NAMALWA (cell line): ENCODE data around the gene ARHGEF6.
A peak's percentile ranks its signal among the peaks of the same experiment; 100 is the strongest.

Source experiments
- DNase-seq: peaks from one replicate; pipeline ENCODE4 v3.0.0-alpha.2; 2015; ENCODE audit warnings: low spot score

The ARHGEF6 gene

DNA sequence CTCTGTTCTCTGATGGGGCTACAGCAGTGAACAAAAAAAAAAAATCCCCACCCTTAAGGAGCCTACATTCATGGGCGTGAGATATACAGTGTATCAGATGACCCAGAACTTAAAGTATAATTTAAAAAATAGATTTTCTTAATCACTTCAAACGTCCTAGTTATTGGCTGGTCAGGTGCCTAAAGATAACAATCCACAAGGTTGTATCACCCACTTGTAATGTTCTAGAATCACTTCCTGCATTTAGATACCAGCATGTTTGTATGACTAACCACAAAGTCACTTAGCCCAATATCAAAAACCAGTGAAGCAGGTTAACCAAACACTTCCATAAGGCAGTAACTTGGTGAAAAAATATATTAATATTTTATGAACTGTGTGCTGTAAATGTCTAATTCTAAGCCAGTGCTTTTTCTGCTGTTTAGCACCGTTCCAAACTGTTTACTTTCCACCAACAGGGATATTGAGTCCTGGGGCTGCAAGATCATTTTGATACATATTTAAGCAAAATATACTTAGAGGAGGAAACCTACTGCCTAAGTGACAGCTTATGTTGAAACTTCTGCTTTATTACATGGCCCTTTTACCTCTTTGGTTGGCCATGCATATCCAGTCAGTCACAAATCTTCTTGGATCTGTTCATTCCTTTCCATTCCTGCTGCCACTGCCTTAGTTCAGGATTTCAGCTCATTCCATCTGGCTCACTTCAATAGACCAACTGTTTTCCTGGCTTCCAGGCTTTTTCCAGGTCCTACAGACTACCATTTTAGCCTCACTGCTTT lies 89.5 kb downstream of the ARHGEF6 start:
- DNase-seq: no peak

DNA sequence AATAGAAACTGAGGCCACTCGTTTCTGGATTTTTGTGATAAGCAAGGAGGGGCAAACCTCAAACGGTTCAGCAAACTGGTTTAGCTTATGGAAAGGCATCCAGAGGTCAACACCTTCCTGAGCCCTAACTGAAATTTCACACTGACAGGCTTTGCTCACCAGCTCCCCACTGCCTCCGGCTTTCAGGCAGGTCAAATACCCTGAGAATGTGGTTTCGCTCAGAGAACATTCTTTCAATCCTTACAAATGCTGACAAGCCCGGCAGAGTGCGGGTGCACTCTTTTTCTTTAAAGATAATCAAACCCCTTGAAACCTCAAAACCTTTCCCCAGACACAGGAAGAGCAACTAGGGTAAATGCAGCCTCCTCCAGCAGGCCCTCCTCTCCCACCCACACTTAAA lies 91.3 kb downstream of the ARHGEF6 start:
- no peak for DNase-seq

DNA sequence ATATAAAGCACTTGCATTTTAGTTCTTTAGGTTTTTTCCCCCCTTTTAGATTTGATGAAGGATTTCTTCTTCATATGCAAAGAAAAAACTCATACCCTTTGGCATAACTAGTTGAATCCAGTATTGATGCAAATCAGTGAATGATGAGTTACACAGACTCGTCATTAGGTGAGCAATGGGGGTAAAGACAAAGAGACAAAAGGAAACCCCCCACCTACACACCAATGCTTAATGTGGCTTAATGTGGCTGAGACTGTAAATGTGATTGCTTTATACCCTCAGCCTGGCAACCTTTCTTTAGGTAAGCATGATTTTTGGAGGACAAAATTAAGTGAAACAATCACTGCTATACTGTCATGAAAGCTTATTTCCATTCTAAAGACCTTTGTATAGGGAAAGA lies 93.3 kb downstream of the ARHGEF6 start:
- DNase-seq: no peak

DNA sequence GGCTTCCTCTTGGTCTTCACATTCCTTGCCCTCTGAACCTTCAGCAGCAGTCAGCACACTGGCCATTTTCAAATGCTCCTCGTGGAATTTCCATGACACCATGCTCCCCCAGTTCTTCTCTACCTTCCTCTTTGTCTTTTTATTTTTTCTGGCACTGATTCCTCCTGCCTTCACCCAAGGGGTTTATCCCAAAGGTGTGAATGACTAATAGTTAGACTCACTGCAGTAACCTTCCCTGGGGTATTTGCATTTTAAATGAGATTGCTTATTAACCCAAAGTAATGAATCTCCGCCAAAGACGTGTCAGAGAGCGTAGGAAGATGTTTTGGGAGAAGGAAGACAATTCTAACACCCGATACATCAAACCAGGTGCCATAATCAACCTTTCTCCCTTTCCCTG lies 96.6 kb downstream of the ARHGEF6 start:
- DNase-seq: no peak

DNA sequence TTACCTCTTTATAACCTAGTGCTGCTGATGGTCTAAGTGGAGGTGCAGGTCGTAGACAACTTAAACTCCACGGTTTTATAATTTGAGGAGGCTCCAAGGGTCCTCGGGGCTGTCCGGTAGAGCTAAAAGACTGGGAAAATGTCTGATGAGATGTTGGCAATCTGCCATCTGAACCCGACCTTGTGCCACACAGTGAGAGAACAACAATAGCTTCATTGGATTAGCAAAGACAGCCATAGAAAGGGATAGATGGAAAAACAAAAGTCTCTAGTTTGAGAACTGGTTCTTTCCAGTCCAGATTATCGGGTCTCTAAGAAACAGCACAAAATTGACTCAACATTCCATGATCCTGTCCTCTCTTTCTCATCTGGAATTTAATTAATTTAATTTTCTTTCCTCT lies 101.2 kb downstream of the ARHGEF6 start:
- no peak for DNase-seq

DNA sequence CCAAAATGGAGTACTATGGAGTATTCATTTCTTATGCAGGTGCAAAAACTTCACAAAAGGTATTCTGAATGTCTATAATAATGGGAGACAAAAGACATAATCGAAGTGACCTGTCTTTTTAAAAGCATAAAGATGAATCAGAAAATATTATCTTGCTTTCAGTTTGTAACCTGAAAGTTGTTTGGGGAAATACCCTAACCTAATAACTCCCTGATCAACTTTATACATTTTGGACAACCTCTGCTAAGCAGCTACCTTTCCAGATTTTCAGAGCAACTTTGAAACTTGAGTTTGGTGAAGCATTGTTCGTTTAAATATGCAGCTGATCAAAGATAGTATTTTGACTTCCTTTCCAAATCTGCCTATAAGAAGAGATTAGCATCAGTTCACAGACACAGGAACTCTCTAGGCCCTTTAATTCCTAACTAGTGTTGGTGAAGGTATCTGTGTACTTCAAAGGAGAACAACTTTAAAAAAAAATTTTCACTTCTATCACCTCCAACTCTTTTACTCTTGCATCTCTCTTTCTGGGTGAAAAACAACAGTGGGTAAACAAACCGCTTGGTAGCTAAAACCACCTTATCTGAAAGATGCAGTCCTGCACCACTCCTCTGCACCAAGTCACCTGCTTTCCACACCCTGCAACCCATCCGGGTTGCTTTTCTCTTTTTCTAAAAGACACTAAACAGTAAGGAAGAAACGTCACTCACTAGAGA lies 106.3 kb downstream of the ARHGEF6 start:
- DNase-seq: no peak

DNA sequence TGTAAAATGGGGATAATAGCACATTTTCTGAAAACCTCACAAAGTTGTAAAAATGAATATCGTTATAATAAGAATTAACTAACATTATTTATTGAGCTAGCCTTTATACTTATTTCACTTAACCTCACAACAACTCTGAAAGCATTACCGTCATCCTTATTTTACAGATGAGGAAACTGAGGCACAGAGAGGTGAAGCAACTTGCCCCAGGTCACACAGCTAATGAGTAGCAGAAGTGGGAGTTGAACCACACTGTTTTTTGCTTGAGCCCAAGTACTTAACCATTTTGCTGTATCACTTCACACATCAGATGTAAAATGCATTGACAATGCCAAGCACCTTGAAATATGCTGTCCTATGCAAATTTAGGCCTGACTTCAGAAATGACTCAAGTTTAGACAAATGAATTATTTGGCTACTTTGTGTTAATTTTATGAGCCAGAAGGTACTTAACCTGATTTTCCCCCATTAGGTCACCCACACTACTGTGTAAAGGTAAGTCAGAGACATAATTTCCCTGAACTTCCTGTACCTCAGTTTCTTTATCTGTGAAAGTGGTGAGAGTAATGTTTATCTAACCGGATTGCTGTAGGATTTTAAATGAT lies 109.6 kb downstream of the ARHGEF6 start:
- no peak for DNase-seq

DNA sequence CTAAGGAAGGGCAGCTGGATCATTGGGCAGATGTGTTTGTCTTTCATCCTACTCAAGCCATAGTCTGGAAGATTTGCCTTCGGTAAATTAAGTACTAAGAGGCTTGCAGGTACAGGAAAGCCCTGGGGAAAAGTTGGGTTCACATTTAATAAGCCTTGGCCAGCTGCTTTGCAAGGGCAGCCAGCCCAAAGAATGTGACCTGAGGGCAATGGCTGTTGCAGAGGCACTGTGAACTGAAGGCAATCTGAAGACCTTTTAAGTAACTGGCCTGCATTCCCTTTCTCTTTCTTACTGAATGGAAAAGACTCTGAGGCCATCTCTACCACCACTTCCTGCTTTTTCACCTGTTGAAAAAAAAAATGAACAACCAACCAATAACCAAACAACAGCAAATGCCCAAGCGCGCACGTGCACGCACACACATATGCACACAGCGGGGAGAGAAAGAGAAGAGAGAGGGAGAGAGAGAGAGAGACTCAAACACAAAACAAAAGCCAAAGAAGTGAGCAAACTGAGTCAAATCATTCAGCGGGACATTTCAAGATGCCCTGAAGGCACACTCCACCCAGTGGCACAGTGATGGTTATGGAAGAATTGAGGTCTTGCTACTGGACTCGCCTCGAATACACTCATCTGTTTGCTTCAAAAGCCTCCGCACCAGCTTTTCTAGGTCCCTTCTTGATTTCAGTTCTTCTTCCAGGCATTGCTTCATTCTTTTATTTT lies 113.1 kb downstream of the ARHGEF6 start:
- DNase-seq: no peak

DNA sequence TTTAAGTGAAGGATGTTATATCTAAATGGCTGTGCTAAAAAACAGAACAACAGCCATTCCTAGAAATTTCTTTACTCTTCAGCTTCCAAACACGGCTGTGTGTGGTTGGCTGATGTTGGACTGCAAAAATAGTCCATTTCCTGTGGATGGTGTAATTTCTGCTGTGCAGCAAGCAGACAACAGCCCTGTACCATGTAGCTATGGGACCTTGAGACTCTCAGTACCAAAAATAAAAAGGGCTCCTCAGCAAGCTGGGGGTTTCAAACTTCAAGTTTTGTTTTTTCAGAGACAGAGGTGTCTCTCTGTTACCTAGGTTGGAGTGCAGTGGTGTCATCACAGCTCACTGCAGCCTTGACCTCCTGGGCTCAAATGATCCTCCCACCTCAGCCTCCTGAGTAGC lies 114.6 kb downstream of the ARHGEF6 start:
- no peak for DNase-seq

DNA sequence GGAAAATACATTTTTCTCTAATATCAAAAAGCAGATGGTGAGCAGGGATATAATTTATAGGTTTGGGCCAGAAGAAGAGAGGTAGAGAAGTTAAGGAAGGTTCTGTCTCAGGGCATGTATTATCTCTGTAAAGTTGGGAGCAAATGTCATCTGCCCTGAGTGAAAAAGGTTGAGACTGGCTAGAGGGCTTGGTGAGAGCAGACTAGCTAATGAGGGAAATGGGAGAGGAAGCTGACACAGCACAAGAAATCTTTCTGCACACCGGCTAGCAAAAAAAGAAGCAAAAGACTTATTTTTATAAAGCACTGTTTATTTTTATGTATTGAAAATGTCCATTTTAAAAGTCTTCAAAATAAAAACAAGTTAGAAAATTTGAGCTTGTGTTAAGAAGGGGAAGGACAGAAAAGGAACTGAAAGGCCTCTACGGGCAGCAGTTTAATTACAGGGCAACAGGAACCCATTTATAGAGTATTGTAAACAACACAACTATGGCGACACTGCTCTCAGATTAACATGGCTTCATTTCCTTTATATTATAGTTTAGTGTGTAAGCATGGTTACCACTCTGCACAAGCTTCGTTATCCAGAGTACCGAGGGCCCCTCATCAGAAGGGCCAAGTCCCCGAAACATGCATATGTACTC lies 115.4 kb downstream of the ARHGEF6 start:
- DNase-seq: peak; percentile 8

DNA sequence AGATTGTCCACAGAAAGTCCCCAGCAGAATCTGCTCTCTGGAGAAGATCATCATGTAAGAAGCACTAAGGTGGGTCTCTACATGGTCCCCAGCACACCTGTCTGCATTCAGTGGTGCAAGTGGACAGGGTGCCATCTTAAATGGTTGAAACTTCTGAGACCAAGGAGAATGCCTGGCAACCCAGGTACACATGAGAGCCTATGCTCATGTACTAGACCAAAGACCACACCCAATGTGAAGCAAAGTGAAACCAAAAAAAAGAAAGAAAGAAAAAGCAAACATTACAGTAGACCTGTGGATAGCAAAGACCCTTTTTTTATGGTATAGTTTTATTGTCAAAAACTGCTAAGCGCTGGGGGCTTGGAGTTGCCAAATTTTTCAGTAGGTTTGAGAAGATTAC lies 117.8 kb downstream of the ARHGEF6 start:
- no peak for DNase-seq

DNA sequence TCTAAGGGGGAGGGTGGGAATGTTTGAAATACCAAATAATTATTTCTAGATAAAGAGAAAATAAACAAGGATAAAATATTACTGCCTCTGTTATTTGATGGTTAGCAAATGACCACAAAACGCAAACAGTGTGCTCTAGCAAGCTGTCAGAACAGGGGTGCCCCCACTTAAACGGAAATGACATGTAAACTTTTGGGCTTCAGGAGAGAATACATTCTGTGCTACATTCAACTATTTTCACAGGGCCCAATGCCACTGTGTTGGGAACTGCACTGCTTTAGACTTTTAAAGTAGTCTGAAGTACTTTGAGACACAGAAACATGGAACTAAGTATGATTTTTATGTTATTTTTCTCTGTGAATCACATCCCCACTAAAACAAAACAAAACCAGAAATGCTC lies 118.6 kb downstream of the ARHGEF6 start:
- DNase-seq: no peak

DNA sequence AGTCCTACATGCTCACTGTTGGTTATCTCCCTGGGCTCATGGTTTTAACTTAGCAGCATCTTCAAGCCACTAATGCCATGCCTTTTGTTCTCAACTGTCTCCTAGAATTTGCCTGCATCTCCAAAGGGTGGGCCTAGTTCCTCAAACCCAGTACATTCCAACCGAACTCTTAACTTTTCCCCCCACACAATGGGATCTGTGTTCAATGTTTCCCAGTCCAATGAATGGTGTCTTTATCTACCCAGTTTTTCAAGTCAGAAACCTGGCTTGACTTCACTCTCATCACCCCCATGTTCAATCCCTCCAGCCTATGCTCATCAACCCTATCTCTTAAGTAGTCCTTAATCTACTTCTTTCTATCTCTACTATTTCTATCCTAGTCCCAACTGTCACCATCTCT lies 119.8 kb downstream of the ARHGEF6 start:
- DNase-seq: no peak

DNA sequence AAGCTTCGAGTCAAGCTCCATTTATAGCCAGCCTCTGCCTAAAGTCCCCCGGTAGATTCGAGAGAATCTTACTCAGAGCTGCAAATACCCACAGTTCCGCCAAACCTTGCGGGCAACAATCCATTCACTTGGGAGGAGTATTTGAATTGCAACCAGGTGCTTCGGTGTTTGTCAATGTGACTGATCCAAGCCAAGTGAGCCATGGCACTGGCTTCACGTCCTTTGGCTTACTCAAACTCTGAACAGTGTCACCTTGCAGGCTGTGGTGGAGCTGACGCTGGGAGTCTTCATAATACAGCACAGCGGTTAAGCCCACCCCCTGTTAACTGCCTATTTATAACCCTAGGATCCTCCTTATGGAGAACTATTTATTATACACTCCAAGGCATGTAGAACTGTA lies 121.6 kb downstream of the ARHGEF6 start:
- no peak for DNase-seq

DNA sequence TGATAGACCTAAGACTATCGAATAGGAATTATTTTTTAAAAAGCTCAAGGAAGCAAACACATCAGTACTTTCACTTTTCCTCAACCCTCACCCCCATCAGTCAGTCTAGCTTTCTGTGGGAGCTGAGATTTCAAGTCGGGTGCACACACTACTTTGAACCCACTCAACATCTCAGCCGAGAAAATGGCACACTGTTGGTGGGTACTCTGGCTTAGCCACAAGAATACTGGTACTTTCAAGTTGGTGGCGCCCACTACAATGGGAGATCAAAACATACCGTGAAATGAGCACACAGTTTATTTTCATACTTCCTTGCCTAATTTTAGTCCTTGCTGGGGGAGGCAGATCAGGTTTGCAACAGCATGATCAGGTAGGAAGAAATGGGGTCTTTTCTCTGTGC lies 122.6 kb downstream of the ARHGEF6 start:
- DNase-seq: no peak

DNA sequence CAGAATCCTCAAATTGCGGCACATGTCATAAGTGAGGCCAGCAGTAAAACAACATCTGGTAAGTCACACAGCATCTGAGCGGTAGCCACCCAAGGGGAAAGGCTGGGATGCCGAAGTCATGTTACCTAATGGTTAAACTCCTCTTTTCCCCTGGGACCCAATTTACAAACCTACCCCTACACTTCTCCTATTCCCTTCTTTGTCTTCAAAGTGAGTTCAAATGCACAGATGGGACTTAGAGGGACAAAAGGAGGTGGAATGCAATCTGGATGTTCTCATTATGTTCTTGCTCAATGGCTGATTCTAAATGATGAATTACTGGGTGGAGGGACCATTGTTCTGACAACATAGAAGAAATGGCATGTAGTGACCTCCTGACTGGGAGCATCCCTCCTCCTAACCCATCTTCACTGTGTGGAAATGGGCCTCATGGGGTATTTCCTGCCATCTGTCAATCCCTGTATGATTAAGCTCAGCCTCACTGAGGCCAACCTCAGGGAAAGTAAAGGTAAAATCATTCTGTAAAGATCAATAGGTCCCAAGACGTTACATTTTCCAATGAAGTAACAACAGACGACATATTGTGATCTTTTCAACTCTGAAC lies 124.3 kb downstream of the ARHGEF6 start:
- DNase-seq: no peak

DNA sequence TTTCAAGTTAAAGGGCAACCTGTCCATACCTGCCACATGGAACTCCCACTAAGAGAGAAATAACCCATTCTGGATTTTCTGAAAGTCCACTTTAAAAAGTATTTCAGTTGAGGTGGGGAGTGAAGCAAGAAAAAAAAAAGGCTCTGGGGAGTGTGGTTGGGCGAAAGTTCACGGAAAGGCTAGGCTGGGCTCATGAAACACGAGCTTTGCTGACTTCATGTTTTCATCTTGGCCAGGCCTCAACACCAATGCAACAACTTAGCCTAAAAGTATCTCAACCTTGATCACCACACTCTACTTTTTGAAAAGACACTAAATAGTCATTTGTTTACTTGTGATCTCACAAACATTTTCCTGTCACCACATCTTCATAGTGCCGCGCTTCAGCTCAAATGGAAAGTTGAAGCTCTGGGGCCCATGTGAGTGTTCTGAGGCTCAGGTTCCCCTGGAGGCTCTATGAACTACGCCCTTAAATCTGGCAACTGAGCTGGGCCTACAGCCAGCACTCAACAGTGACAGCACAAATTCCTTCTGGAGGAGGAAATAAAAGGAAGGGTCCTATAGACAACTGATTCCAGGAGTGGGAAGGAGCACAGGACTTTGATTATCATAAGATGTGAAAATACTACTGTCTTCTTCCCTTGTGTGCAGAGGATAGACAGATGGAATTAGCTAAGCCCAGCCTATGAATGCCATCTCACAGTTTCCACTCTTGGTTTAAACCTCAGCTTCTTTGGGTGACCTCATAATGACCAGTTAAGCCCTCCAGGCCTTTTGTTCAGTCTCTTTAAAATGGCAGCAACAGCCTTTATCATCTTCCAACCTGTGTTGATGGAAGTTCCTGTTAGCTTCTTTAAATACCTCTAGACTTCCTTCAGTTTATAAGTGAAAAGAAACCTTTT lies 127.7 kb downstream of the ARHGEF6 start:
- DNase-seq: no peak

DNA sequence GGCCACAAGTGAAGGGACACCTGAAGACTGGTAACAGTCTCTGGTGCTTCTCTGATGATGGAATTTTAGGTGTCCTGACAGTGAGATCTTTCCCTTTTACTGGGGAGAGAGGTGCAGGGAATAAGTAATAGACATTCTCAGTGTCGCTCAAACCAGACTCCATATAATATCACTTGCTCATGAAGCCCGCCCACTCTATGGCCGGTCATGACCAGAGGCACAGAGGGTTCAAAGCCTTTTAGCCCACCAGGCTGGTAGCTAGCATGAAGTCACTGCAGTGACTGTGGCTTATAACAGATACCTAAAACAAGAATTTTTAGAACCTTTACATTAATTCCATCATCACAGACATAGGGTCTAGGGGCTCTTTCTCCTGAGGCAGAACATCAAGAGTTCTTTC lies 129.9 kb downstream of the ARHGEF6 start:
- DNase-seq: no peak

DNA sequence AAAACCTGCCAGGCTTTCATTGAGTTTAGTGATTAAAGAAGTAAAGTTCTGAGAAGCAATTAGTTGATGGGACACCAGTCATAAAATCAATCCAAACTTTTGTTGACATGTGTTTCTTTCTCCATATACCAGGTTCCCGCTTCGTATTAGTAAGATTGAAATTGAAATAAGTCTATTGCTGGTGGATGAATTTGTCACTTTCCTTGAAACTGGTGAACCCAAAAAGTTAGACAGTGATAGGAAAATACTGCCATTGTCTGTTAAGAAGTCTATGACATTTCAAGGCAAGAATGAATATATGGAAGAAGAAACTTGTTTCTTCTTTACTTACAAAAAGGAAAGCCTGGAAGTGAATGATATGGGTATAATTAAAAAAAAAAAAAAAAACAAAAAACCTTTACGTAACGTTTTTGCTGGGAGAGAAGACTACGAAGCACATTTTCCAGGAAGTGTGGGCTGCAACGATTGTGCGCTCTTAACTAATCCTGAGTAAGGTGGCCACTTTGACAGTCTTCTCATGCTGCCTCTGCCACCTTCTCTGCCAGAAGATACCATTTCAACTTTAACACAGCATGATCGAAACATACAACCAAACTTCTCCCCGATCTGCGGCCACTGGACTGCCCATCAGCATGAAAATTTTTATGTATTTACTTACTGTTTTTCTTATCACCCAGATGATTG lies 132.9 kb downstream of the ARHGEF6 start, which contains the start of gene CD40LG:
Gene CD40LG, plus strand, starts transcription at position 482 of the 684 bp plus-strand sequence. Its CDS starts 91 bp downstream, at position 573.
- DNase-seq: no peak
